ENCODE measurements around the gene CPNE7.

- TF ChIP-seq CTCF (IDR thresholded peaks at IDR 0.05 in 2 of 3, conservative IDR thresholded peaks at IDR 0.05 in 1 of 3; ENCODE audit: insufficient read depth in 2 of 3, low read depth in 1 of 3, low read length in 3 of 3) (no peak), SMAD1 (IDR thresholded peaks at IDR 0.05; ENCODE audit: low read depth, low read length, partially characterized antibody) (no peak), SMARCA5 (IDR thresholded peaks at IDR 0.05) (no peak), TAF7 (tag; IDR thresholded peaks at IDR 0.05) (no peak), CREB1 (IDR thresholded peaks at IDR 0.05) (no peak), CREB1 (CRISPR knock-in tag; IDR thresholded peaks at IDR 0.05) (no peak)
Measured at GRCh38 chr16:89593841-89594240, 18.3 kb downstream of the CPNE7 start.

Measured in K562 (cell line).